GM06990 (cell line): ENCODE measurements around the gene WDR17.

ENCODE experiments used
- DNase-seq: peaks from one replicate; pipeline ENCODE4 v3.0.0-alpha.2; 2011; ENCODE audit not compliant: insufficient read length; ENCODE audit errors: extremely low read depth
- H3K27me3 ChIP-seq: replicated peaks from 2 replicates; pipeline ENCODE4 v1.6.0; 2011; ENCODE audit warnings: low read length; ENCODE audit not compliant: control insufficient read depth, insufficient read depth
- H3K36me3 ChIP-seq: 2 replicates; pipeline ENCODE4 v1.5.1; 2011; ENCODE audit warnings: low read length; ENCODE audit not compliant: control insufficient read depth, insufficient read depth
- H3K4me3 ChIP-seq: replicated peaks from 2 replicates; pipeline ENCODE4 v1.5.1; 2011; ENCODE audit warnings: low read depth, mild to moderate bottlenecking, control low read depth, low read length
- CTCF ChIP-seq: IDR thresholded peaks from 2 replicates; pipeline ENCODE4 v1.5.1; 2011; ENCODE audit warnings: low read length, control low read depth, mild to moderate bottlenecking, inconsistent platforms; ENCODE audit not compliant: insufficient read depth, poor library complexity, severe bottlenecking

WDR17 gene

GRCh38 chr4:176150704-176151103 is 85.1 kb downstream of the WDR17 start:
- Histone ChIP-seq H3K4me3 (no peak overlapping the region), H3K36me3 (no peaks in the 10 kb centered on the region), H3K27me3 (no peaks in the 10 kb centered on the region)
- TF ChIP-seq CTCF, result no peak
- DNase-seq, result no peak

- no peak for DNase-seq
Measured at GRCh38 chr4:176153124-176153523, 87.5 kb downstream of the WDR17 start.

GRCh38 chr4:176156656-176157055 is 91.0 kb downstream of the WDR17 start:
- no peak for TF ChIP-seq CTCF
- H3K36me3 ChIP-seq, result no peaks in the 10 kb centered on the region
- H3K4me3 ChIP-seq, result no peak overlapping the region
- no peaks in the 10 kb centered on the region for H3K27me3 ChIP-seq
- no peak for DNase-seq

More at GRCh38 chr4:176153124-176153523, 87.5 kb downstream of the WDR17 start:
- TF ChIP-seq CTCF, result no peak
- no peaks in the 10 kb centered on the region for H3K27me3 ChIP-seq
- no peaks in the 10 kb centered on the region for H3K36me3 ChIP-seq
- no peak overlapping the region for H3K4me3 ChIP-seq

GRCh38 chr4:176163041-176163440 is 97.4 kb downstream of the WDR17 start:
- Histone ChIP-seq H3K36me3 (no peaks in the 10 kb centered on the region), H3K4me3 (no peak overlapping the region), H3K27me3 (no peaks in the 10 kb centered on the region)
- no peak for TF ChIP-seq CTCF
- no peak for DNase-seq

- Histone ChIP-seq H3K36me3 (no peaks in the 10 kb centered on the region), H3K4me3 (no peak overlapping the region), H3K27me3 (no peaks in the 10 kb centered on the region)
- no peak for DNase-seq
- TF ChIP-seq CTCF, result no peak
Measured at GRCh38 chr4:176185051-176185450, 119.4 kb downstream of the WDR17 start.

GRCh38 chr4:176186067-176186466 is 120.4 kb downstream of the WDR17 start:
- Histone ChIP-seq H3K4me3 (no peak overlapping the region), H3K36me3 (no peaks in the 10 kb centered on the region), H3K27me3 (no peaks in the 10 kb centered on the region)
- no peak for TF ChIP-seq CTCF
- no peak for DNase-seq
